ENCODE measurements around the gene OXSR1. TPM values are rescaled to one million over a fixed set of nuclear protein-coding genes. Genes with fewer than 3 reads are reported as not detected.
"Not testable (repeated sequence)": the region's sequence is repeated elsewhere in the genome, so short reads cannot be mapped to it uniquely, and the experiment has no call there.

OXSR1 gene
- total RNA-seq, 4 donors from 2014 or later = 25.4 to 37.4 (median 29.5) TPM

- Histone ChIP-seq H3K27ac (peak overlapping the region; percentile 61), H3K4me3 (no peak overlapping the region), H3K4me1 (peaks cover 32% of the 10 kb centered on the region), H3K36me3 (no peaks in the 10 kb centered on the region), H3K9me3 (no peaks in the 10 kb centered on the region), H3K27me3 (no peaks in the 10 kb centered on the region)
- TF ChIP-seq EP300 (IDR thresholded peaks at IDR 0.05) (no peak), POLR2AphosphoS5 (IDR thresholded peaks at IDR 0.05) (no peak), POLR2A (IDR thresholded peaks at IDR 0.05) (no peak), CTCF (IDR thresholded peaks at IDR 0.05) (no peak)
- WGBS = 43% methylated on average over 2 of the region's 2 CpGs
- DNase-seq (ENCODE audit: low spot score in 2 of 2) = no peak
These were observed 10.6 kb upstream of the OXSR1 start for GRCh38 chr3:38154625-38155255.

- H3K4me1 ChIP-seq = peaks cover 32% of the 10 kb centered on the region
- TF ChIP-seq CTCF (IDR thresholded peaks at IDR 0.05) (no peak), POLR2A (IDR thresholded peaks at IDR 0.05) (no peak), EP300 (IDR thresholded peaks at IDR 0.05) (no peak), POLR2AphosphoS5 (IDR thresholded peaks at IDR 0.05) (no peak)
- no peaks in the 10 kb centered on the region for H3K9me3 ChIP-seq
- 91% methylated on average over 2 of the region's 2 CpGs for WGBS
- H3K36me3 ChIP-seq = no peaks in the 10 kb centered on the region
- no peaks in the 10 kb centered on the region for H3K27me3 ChIP-seq
- no peak for DNase-seq (ENCODE audit: low spot score in 2 of 2)
- no peak overlapping the region for H3K4me3 ChIP-seq
- no peak overlapping the region for H3K27ac ChIP-seq
These were observed 9.5 kb upstream of the OXSR1 start for GRCh38 chr3:38155825-38156224.

- WGBS = 79% methylated on average over 2 of the region's 2 CpGs
- H3K27me3 ChIP-seq = no peaks in the 10 kb centered on the region
- H3K27ac ChIP-seq = no peak overlapping the region
- H3K9me3 ChIP-seq = no peaks in the 10 kb centered on the region
- TF ChIP-seq CTCF (IDR thresholded peaks at IDR 0.05) (no peak), EP300 (IDR thresholded peaks at IDR 0.05) (no peak), POLR2A (IDR thresholded peaks at IDR 0.05) (no peak), POLR2AphosphoS5 (IDR thresholded peaks at IDR 0.05) (no peak)
- DNase-seq (ENCODE audit: low spot score in 2 of 2) = no peak
- no peaks in the 10 kb centered on the region for H3K36me3 ChIP-seq
- peaks cover 32% of the 10 kb centered on the region for H3K4me1 ChIP-seq
- H3K4me3 ChIP-seq = no peak overlapping the region
These were observed 8.2 kb upstream of the OXSR1 start for GRCh38 chr3:38157117-38157516.

- Histone ChIP-seq H3K4me1 (peaks cover 29% of the 10 kb centered on the region), H3K27ac (no peak overlapping the region), H3K36me3 (no peaks in the 10 kb centered on the region), H3K4me3 (no peak overlapping the region), H3K9me3 (no peaks in the 10 kb centered on the region), H3K27me3 (no peaks in the 10 kb centered on the region)
- WGBS = 55% methylated on average over 3 of the region's 3 CpGs
- no peak for TF ChIP-seq POLR2AphosphoS5 (IDR thresholded peaks at IDR 0.05)
- no peak for TF ChIP-seq POLR2A (IDR thresholded peaks at IDR 0.05)
- TF ChIP-seq EP300 (IDR thresholded peaks at IDR 0.05) = no peak
- no peak for TF ChIP-seq CTCF (IDR thresholded peaks at IDR 0.05)
- no peak for DNase-seq (ENCODE audit: low spot score in 2 of 2)
These were observed 7.7 kb upstream of the OXSR1 start for GRCh38 chr3:38157595-38157994.

GRCh38 chr3:38158472-38158871 is 6.9 kb upstream of the OXSR1 start:
- H3K27ac ChIP-seq = no peak overlapping the region
- TF ChIP-seq POLR2A (IDR thresholded peaks at IDR 0.05) (no peak), POLR2AphosphoS5 (IDR thresholded peaks at IDR 0.05) (no peak), EP300 (IDR thresholded peaks at IDR 0.05) (no peak), CTCF (IDR thresholded peaks at IDR 0.05) (no peak)
- no peaks in the 10 kb centered on the region for H3K36me3 ChIP-seq
- H3K4me1 ChIP-seq = peaks cover 21% of the 10 kb centered on the region
- WGBS = 72% methylated on average over 5 of the region's 5 CpGs
- no peak for DNase-seq (ENCODE audit: low spot score in 2 of 2)
- H3K4me3 ChIP-seq = no peak overlapping the region
- no peaks in the 10 kb centered on the region for H3K9me3 ChIP-seq
- H3K27me3 ChIP-seq = no peaks in the 10 kb centered on the region

- not testable (repeated sequence) for DNase-seq (ENCODE audit: low spot score in 2 of 2); H3K27me3 ChIP-seq; H3K9me3 ChIP-seq; H3K36me3 ChIP-seq; H3K27ac ChIP-seq; H3K4me3 ChIP-seq
- 93% methylated on average over 11 of the region's 11 CpGs for WGBS
- peaks cover 12% of the 10 kb centered on the region for H3K4me1 ChIP-seq
These were observed 4.6 kb upstream of the OXSR1 start for GRCh38 chr3:38160704-38161103.
